OCI-LY7 (cell line): Measurements from ENCODE around the gene CUX1. TPM values are rescaled to one million over a fixed set of nuclear protein-coding genes. Genes with fewer than 3 reads are reported as not detected.

Source experiments
- BruUV-seq: library from RNA; stranded (reverse); fragments of 400-500 nt; replicated peaks from 2 replicates; lab custom pipeline; 2021; lab: Mats Ljungman, UMichigan
- CTCF ChIA-PET: fragments of 300-600 bp; sonication (Branson Sonifier 250); formaldehyde crosslinking; loops from one replicate; lab custom pipeline; 2022; ENCODE audit warnings: antibody characterized with exemption; ENCODE audit not compliant: unreplicated experiment; lab: Charles Lee
- POLR2A ChIA-PET: fragments of 300-600 bp; sonication (Branson Sonifier 250); formaldehyde crosslinking; loops from one replicate; lab custom pipeline; 2022; ENCODE audit warnings: antibody characterized with exemption; lab: Charles Lee
- DNase-seq: peaks from one replicate; pipeline ENCODE4 v3.0.0-alpha.2; 2015; ENCODE audit warnings: low spot score
- H2AFZ ChIP-seq: fragments of 200-600 bp; sonication (generic), shearing (Covaris generic); 2 replicates; pipeline ENCODE4 v1.6.1; 2014; ENCODE audit warnings: mild to moderate bottlenecking, antibody characterized with exemption, low read length, moderate library complexity
- H3K27ac ChIP-seq: fragments of 200-600 bp; sonication (generic); 2 replicates; pipeline ENCODE4 v1.5.1; 2014; ENCODE audit warnings: mixed run types, low read depth, mild to moderate bottlenecking, moderate library complexity, low read length, inconsistent platforms; ENCODE audit not compliant: poor library complexity, severe bottlenecking
- H3K36me3 ChIP-seq: fragments of 200-600 bp; sonication (generic); 2 replicates; pipeline ENCODE4 v1.6.1; 2014; ENCODE audit warnings: mild to moderate bottlenecking, antibody characterized with exemption, low read length, moderate library complexity, mixed read lengths; ENCODE audit not compliant: insufficient read depth
- H3K4me1 ChIP-seq: fragments of 200-600 bp; sonication (generic); 2 replicates; pipeline ENCODE4 v1.5.1; 2014; ENCODE audit warnings: mild to moderate bottlenecking, low read length; ENCODE audit not compliant: insufficient read depth, poor library complexity, severe bottlenecking
- H3K4me2 ChIP-seq: fragments of 200-600 bp; sonication (generic); 2 replicates; pipeline ENCODE4 v1.6.1; 2014; ENCODE audit warnings: mild to moderate bottlenecking, low read length
- H3K4me3 ChIP-seq: fragments of 200-600 bp; sonication (generic); 2 replicates; pipeline ENCODE4 v1.5.1; 2014; ENCODE audit warnings: mild to moderate bottlenecking, low read depth, low read length; ENCODE audit not compliant: poor library complexity, severe bottlenecking
- H3K79me2 ChIP-seq: fragments of 200-600 bp; sonication (generic); 2 replicates; pipeline ENCODE4 v1.6.1; 2016; ENCODE audit warnings: low read depth, mild to moderate bottlenecking, low read length, moderate library complexity, mixed read lengths; ENCODE audit not compliant: insufficient read depth
- H3K9me2 ChIP-seq: fragments of 200-600 bp; sonication (generic); 2 replicates; pipeline ENCODE4 v1.6.1; 2016; ENCODE audit warnings: mild to moderate bottlenecking, low read length, mixed read lengths; ENCODE audit not compliant: insufficient read depth
- H3K9me3 ChIP-seq: fragments of 200-600 bp; sonication (generic); 2 replicates; pipeline ENCODE4 v1.6.1; 2014; ENCODE audit warnings: mild to moderate bottlenecking, mixed run types, low read length, mixed read lengths
- H4K20me1 ChIP-seq: fragments of 200-600 bp; sonication (generic); 2 replicates; pipeline ENCODE4 v1.6.1; 2014; ENCODE audit warnings: mild to moderate bottlenecking, antibody characterized with exemption, low read length, moderate library complexity, mixed read lengths; ENCODE audit not compliant: insufficient read depth
- CTCF ChIP-seq: fragments of 200-600 bp; sonication (generic); conservative IDR thresholded peaks from 2 replicates; pipeline ENCODE4 v1.5.1; 2014; ENCODE audit warnings: mild to moderate bottlenecking, antibody characterized with exemption, low read length, moderate library complexity, mixed read lengths
- EZH2phosphoT487 ChIP-seq: fragments of 200-600 bp; sonication (generic); IDR thresholded peaks from 2 replicates; pipeline ENCODE4 v1.6.1; 2018; ENCODE audit warnings: low read depth, borderline replicate concordance, mild to moderate bottlenecking, mixed run types, antibody characterized with exemption, low read length, moderate library complexity, mixed read lengths
- intact Hi-C: fragments of 100-400 bp; cut with micrococcal nuclease; formaldehyde crosslinking; loops from one replicate; pipeline ENCODE4 v1.10.0; 2022; ENCODE audit not compliant: unreplicated experiment
- total RNA-seq, 2 experiments: library from RNA; depleted of rRNA in 1 of 2; stranded (reverse); fragments of >200 nt in 1 of 2; shearing (Covaris generic) in 1 of 2; gene quantifications; 2 replicates each; pipeline ENCODE4 v1.2.3, GENCODE V29; 2014 to 2022

Gene CUX1
- total RNA-seq, 2 experiments from 2014 or later: 143 to 199 TPM

DNA sequence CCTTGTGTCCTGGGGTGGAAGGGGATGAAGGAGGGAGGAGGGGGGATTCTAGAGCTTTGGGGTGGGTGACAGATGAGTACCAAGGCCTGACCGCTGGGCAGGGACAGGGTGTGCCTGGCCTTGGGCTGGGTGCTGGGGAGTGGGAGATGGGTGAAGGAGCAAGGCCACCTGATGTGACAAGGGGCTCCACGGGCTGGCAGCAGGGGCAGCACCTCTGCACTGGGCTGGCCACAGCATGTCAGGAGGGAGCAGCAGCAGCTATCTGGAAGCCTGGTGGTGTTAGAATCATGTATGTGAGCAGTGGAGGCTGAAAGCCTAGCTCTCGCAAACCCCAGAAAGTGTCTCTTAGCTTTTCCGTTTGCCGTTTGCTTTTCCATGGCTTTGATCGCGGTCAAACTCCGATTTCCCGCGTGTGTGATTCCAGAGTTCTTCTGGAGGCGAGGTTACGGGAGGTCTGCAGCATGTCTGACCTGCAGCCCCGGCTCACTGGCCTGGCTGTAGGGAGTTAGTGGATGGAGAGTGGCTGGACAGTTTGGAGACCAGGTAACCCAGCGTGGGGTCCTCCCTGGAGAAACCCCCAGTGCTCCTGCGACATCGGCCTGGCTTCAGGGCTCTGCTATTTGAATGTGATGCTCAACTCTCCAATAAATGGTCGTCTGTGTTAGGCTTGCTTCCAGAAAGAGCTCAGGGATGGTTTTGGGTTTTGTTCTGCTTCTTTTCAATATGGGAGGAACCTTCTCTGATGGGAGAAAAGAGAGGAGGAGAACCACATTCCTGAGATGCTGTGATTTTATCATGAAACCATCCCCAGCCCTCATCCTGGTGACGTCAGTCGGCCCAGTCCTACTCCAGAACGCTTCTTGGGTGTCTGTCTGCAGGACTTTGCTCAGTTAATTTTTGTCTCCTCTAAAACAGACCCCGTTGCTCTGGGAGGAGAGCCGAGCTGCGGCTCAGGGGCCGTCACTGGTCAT is 105.5 kb downstream of the CUX1 start:
- TF ChIP-seq EZH2phosphoT487 (no peak), CTCF (no peak)
- H3K36me3 ChIP-seq: peaks cover 94% of the 10 kb centered on the region
- intact Hi-C loops: no loop called here
- H3K4me2 ChIP-seq: no peak overlapping the region
- H3K9me3 ChIP-seq: no peaks in the 10 kb centered on the region
- H3K27ac ChIP-seq: no peak overlapping the region
- no peak for DNase-seq
- H3K4me1 ChIP-seq: no peaks in the 10 kb centered on the region
- peaks cover 98% of the 10 kb centered on the region for H3K79me2 ChIP-seq
- peaks cover 9% of the 10 kb centered on the region for H4K20me1 ChIP-seq
- H3K4me3 ChIP-seq: no peak overlapping the region
- BruUV-seq: no TSS peak
- CTCF ChIA-PET: no interaction called here
- H2AFZ ChIP-seq: no peak overlapping the region
- no peaks in the 10 kb centered on the region for H3K9me2 ChIP-seq
- POLR2A ChIA-PET: no interaction called here

DNA sequence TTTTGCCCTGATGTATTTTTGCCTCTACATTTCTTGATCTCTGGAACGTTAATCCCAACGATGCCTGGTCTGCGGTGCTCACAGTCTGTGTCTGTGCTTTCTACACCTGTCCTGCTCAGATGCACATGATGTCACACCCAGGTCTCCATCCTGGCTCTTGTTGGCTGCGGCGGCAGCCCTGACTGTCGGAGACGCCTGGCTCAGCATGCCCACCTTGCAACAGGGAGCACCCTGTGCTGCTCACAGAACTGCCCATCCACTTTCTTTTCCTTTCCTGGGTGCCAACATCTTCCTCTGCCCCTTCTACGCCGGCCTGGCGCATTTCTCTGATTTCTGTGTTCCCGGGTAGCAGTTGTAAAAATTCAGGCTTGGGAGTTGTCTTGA is 106.2 kb downstream of the CUX1 start:
- POLR2A ChIA-PET: no interaction called here
- BruUV-seq: no TSS peak
- CTCF ChIA-PET: no interaction called here
- Histone ChIP-seq H3K79me2 (peaks cover 96% of the 10 kb centered on the region), H3K9me3 (no peaks in the 10 kb centered on the region), H3K4me2 (no peak overlapping the region), H2AFZ (no peak overlapping the region), H3K4me1 (no peaks in the 10 kb centered on the region), H3K36me3 (peaks cover 90% of the 10 kb centered on the region), H3K4me3 (no peak overlapping the region), H3K27ac (no peak overlapping the region), H3K9me2 (no peaks in the 10 kb centered on the region), H4K20me1 (peaks cover 9% of the 10 kb centered on the region)
- DNase-seq: no peak
- intact Hi-C loops: no loop called here
- TF ChIP-seq EZH2phosphoT487: no peak
- no peak for TF ChIP-seq CTCF

DNA sequence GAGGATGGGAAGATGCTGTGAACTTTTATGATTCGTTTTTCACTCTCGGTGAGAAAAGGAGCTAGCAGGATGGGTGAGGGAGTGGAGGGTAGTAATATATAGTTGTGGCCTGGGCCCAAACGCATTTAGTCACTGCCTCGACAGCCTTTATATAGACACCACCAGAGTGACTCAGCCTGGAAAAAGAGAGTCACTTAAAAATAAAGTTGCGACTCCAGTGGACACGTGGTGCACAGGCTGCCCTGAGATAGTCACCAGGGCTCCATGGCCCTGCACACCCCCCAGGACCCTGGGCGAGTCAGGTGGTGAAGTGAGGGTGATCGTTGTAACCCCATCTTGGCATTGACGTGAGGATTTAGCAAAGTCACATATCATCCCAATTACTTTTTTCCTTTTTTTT is 106.7 kb downstream of the CUX1 start:
- intact Hi-C loops: no loop called here
- no peak for DNase-seq

More for the DNA sequence above, 106.7 kb downstream of the CUX1 start:
- Histone ChIP-seq H3K9me3 (no peaks in the 10 kb centered on the region), H4K20me1 (peaks cover 9% of the 10 kb centered on the region), H3K4me1 (no peaks in the 10 kb centered on the region), H3K4me3 (no peak overlapping the region), H3K9me2 (no peaks in the 10 kb centered on the region), H3K36me3 (peaks cover 86% of the 10 kb centered on the region), H2AFZ (no peak overlapping the region), H3K79me2 (peaks cover 94% of the 10 kb centered on the region), H3K4me2 (no peak overlapping the region), H3K27ac (no peak overlapping the region)
- ChIA-PET POLR2A (no interaction called here), CTCF (no interaction called here)
- TF ChIP-seq EZH2phosphoT487: no peak
- no peak for TF ChIP-seq CTCF
- BruUV-seq: no TSS peak
